HG03457 (cell line): ENCODE measurements around the gene LSM7.
A peak's percentile ranks its signal among the peaks of the same experiment; 100 is the strongest.

ENCODE experiments used
- ATAC-seq: cut with Tn5 transposase; IDR thresholded peaks from one replicate; pipeline ENCODE4 v1.9.1; 2021; ENCODE audit warnings: moderate number of reproducible peaks; ENCODE audit not compliant: unreplicated experiment

LSM7 gene

DNA sequence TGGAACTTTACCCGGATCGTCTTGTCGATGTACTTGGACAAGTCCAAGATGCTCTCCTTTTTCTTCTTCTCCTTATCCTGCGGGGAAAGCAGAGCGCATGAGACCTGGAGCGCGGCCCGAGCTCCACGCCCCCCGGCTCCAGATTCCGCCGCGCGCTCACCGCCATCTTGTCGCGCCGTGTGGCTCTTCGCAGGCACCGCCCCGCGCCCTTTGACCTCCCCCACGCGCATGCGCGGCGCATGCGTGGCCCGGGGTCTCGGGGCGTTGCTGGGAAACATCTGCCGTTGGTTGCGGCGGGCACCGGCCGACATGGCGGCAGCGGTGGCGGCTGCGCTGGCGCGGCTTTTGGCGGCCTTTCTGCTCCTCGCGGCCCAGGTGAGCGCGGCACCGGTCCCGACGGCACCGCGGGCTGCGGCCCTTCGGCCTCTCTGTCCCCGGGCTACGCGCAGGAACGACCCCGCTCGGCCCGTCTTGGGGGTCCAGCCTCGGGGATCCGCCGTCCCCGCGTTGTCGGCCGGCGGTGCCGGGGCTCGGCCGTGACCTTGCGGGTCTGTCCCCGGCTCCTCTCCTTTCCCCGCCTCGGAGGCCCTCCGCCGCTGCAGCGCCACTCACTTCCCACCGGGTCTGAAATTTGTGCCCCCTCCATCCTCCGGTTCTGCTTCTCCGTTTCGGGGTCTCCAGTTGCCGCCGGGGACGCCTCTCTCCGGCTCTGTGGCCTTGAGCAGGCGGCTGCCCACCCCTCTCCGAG is at the start of gene LSM7, which contains the start of gene SPPL2B:
TSS of gene LSM7 (minus strand) at position 186 of the 748 bp plus-strand sequence. CDS start at position 166, 20 bp downstream.
TSS of gene SPPL2B (plus strand) at position 284 of the 748 bp plus-strand sequence. CDS start at position 310, 26 bp downstream.
- ATAC-seq, result peak; percentile 54

DNA sequence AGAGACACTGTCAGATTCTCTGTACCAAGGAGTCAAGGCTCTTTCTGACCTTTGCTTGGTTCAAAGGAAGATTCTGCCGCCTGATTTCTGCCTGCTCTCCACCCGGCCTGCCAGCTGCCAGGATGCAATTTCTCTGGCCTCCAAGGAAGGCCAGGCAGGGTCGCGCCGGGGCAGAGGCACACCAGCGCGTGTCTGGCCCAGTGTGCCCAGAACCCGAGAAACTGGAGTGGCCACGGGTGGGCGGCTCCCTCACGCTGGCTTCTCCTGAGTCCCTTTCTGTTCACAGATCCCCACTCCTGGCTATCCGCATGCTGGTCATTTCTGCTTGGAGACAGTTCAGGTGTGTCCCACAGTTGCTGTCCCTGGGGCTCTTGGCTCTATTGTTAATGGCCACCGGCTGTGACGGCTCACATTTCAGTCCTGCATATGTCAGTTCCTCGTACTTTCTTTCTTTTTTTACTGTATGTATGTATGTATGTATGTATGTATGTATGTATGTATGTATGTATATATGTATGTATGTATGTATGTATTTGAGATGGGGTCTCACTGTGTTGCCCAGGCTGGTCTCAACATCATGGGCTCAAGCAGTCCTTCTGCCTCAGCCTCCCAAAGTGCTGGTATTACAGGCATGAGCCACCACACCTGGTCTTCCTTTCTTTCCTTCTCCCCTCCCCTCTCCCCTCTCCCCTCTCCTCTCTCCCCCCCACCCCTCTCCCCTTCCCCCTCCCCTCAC is 48.6 kb upstream of the LSM7 start:
- no peak for ATAC-seq

DNA sequence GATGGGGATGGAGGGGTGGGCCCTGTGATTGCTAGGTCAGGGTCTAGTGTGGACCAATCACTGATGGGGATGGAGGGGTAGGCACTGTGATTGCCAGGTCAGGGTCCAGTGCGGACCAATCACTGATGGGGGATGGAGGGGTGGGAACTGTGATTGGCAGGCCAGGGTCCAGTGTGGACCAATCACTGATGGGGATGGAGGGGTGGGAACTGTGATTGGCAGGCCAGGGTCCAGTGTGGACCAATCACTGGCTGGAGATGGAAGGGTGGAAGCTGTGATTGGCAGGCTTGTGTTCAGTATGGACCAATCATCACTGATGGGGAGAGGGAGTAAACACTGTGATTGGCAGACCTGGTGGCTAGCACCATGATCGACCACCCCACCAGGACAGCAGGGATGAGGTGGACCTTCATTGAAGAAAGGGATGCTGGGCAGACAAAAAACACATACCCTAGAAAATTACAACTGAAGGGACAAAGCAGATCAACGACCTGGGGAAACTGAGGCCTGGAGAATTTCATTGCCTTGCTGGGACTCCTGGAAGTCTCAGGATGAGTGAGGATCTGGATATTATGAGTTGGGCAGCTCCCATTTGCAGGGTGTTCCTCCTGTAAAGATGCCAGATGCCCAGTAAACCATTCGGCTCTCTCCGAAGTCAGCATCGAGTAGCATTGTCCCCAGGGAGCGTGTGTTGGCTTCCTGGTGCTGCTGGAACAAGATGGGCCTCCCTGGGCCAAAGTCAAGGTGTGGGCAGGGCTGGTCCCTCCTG is 47.2 kb upstream of the LSM7 start:
- ATAC-seq, result no peak

DNA sequence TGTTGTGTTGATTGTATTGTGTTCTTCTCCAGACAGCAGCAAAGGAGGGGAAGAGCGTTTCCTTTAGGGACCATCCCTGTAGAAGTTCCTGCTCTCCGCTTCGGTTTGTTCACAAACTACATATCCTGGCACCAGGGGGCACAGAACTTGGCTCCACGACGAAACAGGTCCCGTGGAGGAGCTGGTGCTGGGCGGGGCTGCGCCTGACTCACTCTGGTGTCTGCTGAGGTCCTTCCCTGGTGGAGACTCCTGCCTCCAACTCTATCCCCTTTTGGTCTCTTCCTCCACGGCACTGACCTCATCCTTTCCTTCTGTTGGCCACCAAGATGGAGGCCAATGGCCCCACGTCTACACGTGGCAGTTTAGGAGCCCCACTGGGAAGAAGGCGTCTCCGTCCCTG is 46.4 kb upstream of the LSM7 start:
- no peak for ATAC-seq

DNA sequence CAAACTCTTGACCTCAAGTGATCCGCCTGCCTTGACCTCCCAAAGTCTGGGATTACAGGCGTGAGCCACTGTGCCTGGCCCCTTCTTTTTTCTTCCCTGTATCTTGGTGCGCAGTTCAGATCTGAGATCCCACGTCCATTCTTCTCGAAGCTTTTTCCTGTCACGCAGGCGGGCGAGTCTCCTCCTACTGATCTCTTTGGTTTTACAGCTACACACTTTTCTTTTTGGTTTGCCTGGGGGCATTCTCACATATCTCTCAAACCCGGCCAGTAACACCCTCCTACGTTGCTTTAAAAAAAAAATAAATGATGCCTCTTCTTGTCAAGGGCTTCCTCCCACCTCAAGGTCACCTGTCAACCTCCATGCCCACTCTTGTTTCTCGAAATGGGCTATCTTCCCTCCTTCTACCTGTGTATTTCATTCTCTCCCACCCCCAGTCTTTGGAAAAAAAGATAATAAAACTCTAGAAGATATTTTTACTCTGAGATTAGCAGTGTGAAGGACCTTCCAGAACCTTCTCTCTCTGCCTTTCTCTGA is 43.8 kb upstream of the LSM7 start:
- ATAC-seq, result no peak

DNA sequence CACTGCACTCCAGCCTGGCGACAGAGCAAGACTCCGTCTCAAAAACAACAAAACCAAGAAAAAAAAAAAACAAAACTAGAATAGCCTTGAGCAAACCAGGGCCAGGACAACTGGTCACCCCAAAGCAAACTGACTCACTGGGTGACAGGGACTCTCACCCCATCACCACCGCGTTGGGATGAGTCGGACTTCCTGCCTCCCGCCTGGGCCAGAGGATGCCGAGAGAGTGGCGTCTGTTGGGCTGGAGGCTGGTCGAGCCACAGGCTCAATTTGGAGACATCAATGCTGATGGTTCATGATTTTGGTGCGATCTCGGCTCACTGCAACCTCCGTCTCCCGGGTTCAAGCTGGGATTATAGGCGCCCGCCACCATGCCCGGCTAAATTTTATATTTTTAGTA is 43.3 kb upstream of the LSM7 start:
- no peak for ATAC-seq

DNA sequence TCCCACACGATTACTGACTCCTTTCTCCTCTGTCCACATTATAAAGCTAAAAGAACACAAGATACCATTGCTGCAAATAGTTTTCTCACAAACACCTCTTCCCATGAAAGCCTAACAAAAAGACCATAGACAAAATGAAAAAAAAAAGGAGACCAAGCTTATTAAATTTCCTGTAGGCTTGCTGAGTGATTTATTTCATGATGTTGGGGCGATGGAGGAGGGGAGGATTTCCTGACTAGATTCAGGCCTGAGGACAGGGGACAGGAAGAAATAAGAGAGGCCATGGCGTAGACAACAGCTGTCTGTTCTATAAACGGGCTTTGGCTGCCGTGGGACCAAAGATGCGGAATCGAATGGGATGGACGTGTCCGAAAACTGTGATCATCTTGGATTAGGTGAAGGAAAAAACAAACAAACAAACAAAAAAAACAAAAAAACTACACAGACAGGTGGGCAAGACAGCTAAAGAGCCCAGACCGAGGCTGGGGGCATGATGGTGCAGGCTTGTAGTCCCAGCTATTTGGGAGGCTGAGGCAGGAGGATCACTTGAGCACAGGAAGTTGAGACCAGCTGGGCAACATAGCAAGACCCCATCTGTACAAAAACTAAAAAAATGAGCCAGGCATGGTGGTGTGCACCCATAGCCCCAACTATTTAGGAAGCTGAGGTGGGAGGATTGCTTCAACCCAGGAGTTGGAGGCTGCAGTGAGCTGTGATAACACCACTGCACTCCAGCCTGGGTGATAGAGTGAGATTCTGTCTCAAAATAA is 37.0 kb upstream of the LSM7 start:
- ATAC-seq, result no peak

DNA sequence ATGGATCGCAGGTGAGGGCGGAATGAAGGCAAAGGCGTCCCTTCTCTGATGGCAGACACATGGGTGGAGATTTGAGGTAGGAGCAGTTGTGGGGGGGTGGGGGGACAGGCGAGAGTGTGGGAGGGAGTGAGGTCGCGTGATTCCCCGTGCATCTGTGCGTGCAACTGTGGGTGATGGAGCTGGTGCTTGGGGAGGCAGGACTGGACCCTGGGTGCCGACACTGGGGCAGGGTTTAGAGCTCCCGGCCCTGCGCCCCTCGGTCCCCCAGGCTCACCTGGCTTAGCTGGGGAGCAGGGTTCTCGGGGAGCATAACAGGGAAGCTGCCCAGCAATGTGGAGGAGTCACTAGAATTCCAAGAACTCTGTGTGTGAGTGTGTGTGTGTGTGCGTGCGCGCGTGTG is 35.0 kb upstream of the LSM7 start:
- ATAC-seq, result no peak

DNA sequence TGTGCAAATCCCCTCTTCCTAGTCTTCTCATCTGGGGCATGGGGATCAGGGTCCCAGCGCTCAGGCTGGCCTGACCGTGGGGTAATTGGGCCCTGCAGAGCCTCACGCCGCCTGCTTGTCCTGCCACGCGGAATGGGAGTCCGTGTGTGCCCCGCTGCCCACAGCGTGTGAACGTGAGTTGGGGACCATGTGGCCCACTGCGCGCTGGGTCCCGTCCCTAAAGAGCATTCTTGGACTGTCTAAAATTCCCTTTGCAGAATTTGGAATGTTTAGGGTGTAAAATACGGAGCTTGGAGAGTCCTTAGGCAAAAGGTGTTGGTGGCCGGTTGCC is 34.5 kb upstream of the LSM7 start:
- ATAC-seq, result no peak

DNA sequence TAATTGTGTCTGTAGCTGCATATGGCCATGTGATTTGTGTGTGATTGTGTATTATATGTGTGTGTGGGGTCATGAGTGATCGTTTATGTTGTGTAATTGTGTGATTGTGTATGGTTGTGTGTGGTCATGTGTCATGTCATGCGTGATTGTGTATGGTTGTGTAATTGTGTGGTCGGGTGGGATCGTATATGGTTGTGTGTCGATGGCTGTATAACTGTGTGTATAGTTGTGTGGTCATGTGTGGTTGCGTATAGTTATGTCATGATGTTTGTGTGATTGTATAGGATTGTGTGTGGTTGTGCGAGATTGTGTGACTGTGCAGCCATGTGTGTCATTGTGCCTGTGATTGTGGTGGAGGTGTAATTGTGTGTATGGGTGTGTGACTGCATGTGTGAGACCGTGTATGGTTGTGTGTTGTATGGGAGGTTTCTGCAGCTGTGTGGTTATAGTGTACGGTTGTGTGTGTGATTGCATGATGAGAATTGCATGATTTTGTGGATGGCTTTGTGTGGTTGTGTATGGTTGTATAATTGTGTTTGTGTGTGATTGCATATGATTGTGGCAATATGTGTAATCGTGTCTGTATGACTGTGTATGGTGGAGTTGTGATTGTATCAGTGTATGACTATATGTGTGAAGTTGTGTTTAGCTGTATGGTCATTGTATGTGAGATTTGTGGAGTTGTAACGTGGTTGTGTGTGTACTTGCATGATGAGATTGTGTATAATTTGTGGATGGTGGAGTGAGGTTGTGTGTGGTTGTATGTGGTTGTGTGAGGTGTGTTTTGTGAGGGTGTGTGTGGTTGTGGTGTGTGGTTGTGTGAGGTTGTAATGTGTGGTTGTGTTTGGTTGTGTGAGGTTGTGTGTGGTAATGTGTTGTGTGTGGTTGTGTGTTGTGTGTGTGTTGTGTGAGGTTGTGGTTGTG is 33.9 kb upstream of the LSM7 start:
- ATAC-seq, result no peak

DNA sequence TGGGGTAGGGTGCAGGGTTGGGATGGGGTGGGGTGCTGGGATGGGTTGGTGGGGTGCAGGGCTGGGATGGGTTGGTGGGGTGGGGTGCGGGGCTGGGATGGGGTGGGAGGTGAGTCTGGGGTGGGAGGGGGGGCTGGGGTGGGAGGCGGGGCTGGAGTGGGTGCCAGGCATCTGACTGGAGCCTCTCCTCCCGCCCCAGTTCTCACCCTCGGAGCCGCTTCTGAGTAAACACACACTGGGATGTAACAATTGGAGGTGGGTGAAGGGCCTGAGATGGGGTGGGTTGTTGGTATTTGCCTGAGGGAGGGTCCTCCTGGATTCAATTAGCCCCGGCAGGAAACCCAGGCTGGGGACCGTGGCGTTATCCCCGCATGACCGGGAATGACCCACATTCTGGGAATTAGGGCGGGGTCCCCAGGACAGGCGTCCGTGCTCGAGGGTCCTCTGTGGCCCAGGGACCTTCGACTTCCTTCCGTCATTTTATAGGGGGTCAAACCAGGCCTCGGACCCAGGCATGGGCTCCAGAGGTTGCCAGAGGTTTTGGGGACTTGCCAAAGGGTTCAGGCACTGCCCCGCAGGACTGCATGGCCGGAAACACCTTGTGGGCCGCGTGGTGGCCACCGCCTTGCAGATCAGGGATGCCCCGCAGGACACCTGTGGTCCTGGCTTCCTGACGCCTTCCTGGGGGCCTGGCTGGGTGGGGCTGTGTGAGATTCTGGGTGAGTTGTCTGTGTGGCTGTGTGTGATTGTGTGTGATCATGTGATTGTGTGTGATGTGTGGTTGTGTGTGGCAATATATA is 33.1 kb upstream of the LSM7 start:
- ATAC-seq, result no peak

DNA sequence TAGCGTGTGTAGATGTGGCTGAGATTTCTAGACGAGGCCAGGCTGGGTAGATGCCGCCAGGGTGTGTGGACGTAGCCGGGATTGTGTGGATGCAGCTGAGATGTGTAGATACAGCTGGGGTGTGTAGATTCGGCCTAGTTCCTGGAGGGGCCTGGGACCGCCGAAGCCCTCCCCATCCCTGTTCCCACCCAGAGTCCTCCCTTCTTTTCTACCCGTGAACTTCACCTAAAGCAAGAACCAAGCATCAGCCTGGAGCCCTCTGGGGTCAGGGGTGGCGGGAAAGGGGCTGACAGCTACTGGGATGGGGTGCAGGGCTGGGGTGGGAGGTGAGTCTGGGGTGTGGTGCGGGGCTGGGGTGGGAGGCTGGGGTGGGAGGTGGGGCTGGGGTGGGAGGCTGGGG is 32.4 kb upstream of the LSM7 start:
- no peak for ATAC-seq

DNA sequence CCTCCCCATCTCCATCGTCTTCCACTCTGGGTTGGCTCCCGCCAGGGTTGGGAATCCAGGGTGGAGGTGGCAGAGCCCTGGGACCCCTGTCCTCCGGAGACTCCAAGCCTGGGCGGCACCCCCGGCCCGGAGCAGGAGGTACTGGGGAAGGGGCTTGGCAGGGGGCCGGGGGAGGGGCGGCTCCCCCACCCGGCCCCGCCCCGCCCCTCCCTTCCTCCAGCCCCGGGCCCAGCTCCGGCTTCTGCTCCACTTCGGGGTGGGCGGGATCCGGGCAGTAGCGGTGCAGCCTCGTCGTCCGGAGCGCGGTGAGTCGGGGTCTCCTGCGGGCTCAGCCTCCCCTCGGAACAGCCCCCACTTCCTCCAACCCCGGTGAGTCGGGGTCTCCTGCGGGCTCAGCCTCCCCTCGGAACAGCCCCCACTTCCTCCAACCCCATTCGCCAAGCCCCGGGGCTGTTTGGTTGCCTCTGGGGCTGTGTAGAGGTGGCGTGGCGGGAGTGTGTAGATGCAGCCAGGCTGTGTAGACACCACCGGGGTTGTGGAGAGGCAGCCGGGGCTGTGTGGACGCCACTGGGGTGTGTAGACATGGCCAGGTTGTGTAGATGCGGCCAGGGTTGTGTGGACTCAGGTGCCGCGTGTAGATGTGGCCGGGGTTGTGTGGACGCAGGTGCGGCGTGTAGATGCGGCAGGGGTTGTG is 31.8 kb upstream of the LSM7 start, which contains the start of gene TMPRSS9:
TSS of gene TMPRSS9 (plus strand) at position 274 of the 694 bp plus-strand sequence. CDS start 29,521 bp downstream, outside the sequence.
- ATAC-seq, result no peak

DNA sequence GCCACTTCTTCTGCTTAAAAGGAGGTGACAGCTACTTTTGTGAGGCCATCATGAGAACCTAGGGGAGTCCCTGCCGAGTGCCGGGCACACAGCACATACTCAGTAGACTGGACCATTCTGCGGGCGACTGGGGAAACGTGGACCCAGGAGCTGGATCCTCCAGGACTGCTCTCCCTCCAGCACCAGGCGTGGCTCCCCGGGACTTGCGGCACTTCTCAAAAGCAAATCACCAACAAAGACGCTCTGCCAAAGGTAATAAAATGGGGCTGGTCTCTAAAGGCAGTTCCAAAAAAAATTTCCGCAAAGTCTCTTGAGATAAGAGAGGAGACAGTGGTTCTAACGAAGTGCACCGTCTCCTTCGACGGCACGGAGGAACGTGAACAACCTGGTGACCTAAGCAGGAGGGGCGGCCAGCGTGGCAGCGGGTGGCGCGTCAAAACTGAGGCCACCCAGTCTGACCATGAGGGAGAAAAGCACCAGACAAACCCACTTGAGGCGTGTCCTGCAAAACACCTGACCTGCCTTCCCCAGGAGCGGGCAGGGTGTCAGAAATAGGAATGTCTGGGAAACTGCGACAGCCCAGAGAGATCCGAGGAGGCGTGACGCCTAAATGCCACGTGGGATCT is 30.3 kb upstream of the LSM7 start:
- no peak for ATAC-seq

DNA sequence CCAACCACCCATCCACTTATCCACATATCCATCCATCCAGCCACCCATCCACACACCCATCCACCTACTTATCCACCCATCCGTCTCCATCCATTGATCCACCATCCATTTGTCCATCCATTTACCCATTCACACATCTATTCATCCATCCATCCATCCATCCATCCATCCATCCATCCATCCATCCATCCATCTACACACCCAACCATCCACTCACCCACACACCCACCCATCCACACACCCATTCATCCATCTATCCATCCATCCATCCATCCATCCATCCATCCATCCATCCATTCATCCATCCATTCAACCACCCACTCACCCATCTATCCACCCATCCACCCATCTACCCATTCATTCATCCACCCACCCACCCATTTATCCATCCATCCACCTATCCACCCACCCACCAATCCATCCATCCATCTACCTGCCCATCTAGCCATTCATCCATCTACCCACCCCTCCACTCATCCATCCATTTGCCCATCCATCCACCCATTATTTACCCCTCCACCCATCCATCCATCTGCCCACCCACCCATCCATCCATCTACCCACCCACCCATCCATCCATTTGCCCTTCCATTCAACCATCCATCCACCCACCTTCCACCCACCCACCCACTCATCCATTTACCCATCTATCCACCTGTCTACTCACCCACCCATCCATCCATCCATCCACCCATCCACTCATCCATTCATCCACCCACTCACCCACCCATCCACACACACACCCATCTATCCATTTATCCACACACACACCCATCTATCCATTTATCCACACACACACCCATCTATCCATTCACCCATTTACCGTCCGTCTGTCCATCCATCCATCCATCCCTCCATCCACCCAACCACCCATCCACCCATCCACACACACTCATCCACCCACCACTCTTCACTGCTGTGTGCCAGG is 29.2 kb upstream of the LSM7 start:
- ATAC-seq, result no peak

DNA sequence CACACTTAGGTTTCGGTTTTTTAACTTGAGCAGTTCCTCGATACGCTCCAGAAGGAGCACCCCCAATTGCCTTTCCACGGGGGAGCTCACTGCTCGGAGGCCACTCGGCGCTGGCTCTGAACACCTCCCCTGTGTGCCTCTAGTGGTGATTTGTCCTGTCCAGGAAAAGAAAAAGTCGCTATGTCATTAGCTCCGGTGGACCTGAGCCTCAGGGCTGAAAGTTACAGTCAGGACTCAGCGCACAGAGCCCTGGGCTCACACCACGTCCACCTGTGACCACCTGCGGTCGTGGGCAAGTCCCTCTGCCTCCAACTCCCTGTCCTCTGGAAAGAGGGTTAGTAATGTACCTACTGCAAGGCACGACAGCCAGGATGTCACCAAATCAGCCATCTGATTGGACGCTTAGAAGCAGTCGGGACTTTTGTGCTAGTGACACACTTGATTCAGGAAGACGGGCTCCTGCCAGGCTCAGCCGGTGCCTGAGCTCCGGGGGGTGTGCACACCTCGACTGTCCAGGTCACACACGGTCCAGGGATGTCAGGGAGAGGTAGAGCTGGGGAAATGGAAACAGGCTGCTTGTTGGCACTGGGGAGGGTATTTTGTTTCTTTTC is 27.8 kb upstream of the LSM7 start:
- ATAC-seq, result no peak
